Fibroblast of lung (primary cell): ENCODE measurements around the gene SLC22A23. TPM values are rescaled to one million over a fixed set of nuclear protein-coding genes. Genes with fewer than 3 reads are reported as not detected.

ENCODE experiments used
- DNase-seq, 2 donors: peaks; one replicate each; pipeline versions ENCODE4 v3.0.0 to v3.0.0-alpha.2; 2010; ENCODE audit warnings: low read depth in 2 of 2
- H2AFZ ChIP-seq: 2 replicates; pipeline ENCODE4 v1.5.1; 2012; ENCODE audit warnings: low read length, control low read depth, inconsistent platforms
- H3K27ac ChIP-seq: 2 replicates; pipeline ENCODE4 v1.5.1; 2011; ENCODE audit warnings: low read length, control low read depth; ENCODE audit not compliant: insufficient read depth
- H3K27me3 ChIP-seq: 2 replicates; pipeline ENCODE4 v1.5.1; 2011; ENCODE audit warnings: mild to moderate bottlenecking, low read length; ENCODE audit not compliant: control insufficient read depth, insufficient read depth
- H3K36me3 ChIP-seq: 2 replicates; pipeline ENCODE4 v1.5.1; 2011; ENCODE audit warnings: low read length; ENCODE audit not compliant: control insufficient read depth, insufficient read depth
- H3K4me1 ChIP-seq: 2 replicates; pipeline ENCODE4 v1.5.1; 2011; ENCODE audit warnings: low read length; ENCODE audit not compliant: control insufficient read depth, insufficient read depth; ENCODE audit errors: extremely low read depth
- H3K4me2 ChIP-seq: 2 replicates; pipeline ENCODE4 v1.5.1; 2011; ENCODE audit warnings: low read length, control low read depth; ENCODE audit not compliant: insufficient read depth; ENCODE audit errors: extremely low read depth
- H3K4me3 ChIP-seq, 4 experiments: fragments of 200-600 bp in 1 of 4; sonication (generic) in 1 of 4; replicated peaks in 1 of 4; 2 replicates each; pipeline ENCODE4 v1.5.1; 2011 to 2016; ENCODE audit warnings: low read length in 4 of 4, low read depth in 3 of 4, mild to moderate bottlenecking in 3 of 4, control low read depth in 2 of 4, inconsistent platforms in 1 of 4, mixed read lengths in 1 of 4; ENCODE audit not compliant: insufficient read depth in 1 of 4; ENCODE audit errors: control extremely low read depth in 1 of 4
- H3K79me2 ChIP-seq: 2 replicates; pipeline ENCODE4 v1.5.1; 2012; ENCODE audit warnings: mild to moderate bottlenecking, low read length, inconsistent platforms; ENCODE audit not compliant: control insufficient read depth, insufficient read depth
- H3K9ac ChIP-seq: 2 replicates; pipeline ENCODE4 v1.5.1; 2011; ENCODE audit warnings: mild to moderate bottlenecking, low read length, control low read depth; ENCODE audit not compliant: insufficient read depth
- H3K9me3 ChIP-seq: 2 replicates; pipeline ENCODE4 v1.5.1; 2012; ENCODE audit warnings: low read depth, low read length; ENCODE audit not compliant: control insufficient read depth, insufficient read depth
- H4K20me1 ChIP-seq: 2 replicates; pipeline ENCODE4 v1.5.1; 2011; ENCODE audit warnings: low read length; ENCODE audit not compliant: control insufficient read depth, insufficient read depth; ENCODE audit errors: extremely low read depth
- EZH2 ChIP-seq: IDR thresholded peaks from 2 replicates; pipeline ENCODE4 v1.5.1; 2012; ENCODE audit warnings: low read length, control low read depth, mild to moderate bottlenecking; ENCODE audit errors: missing control alignments
- polyA plus RNA-seq, 2 donors: library from polyadenylated mRNA; depleted of rRNA in 1 of 2; stranded (reverse) in 1 of 2; unstranded in 1 of 2; fragments of >200 nt; gene quantifications; 2 replicates each; pipeline ENCODE4 v1.2.1, GENCODE V29; 2011 to 2012; ENCODE audit warnings: missing spikeins in 1 of 2
- total RNA-seq: library from RNA; depleted of rRNA; stranded (reverse); fragments of >200 nt; gene quantifications from 2 replicates; pipeline ENCODE4 v1.2.1, GENCODE V29; 2014
- TF ChIP-seq, protein P1 (sequence below), 2 donors: IDR thresholded peaks in 1 of 2; conservative IDR thresholded peaks in 1 of 2; 1 replicate in 1 of 2; 2 replicates in 1 of 2; pipeline ENCODE4 v1.5.1; 2011 to 2012; ENCODE audit warnings: low read length in 2 of 2, control low read depth in 1 of 2, inconsistent platforms in 1 of 2, low read depth in 1 of 2, mild to moderate bottlenecking in 1 of 2

Gene SLC22A23
- total and polyA plus RNA-seq, 2 donors (not counting 1 experiment from before 2014, with no cell fraction given): 0.37 to 3.0 TPM

- Histone ChIP-seq H3K79me2 (no peaks in the 10 kb centered on the region), H3K36me3 (no peaks in the 10 kb centered on the region), H2AFZ (no peak overlapping the region), H3K27me3 (no peaks in the 10 kb centered on the region), H3K4me1 (peaks cover 4% of the 10 kb centered on the region), H3K9me3 (no peaks in the 10 kb centered on the region), H3K4me2 (no peak overlapping the region), H3K9ac (no peak overlapping the region), H4K20me1 (no peaks in the 10 kb centered on the region), H3K4me3 (no peak overlapping the region), H3K27ac (no peak overlapping the region)
- no peak for DNase-seq
- no peak for TF ChIP-seq EZH2
- TF ChIP-seq, protein P1, sequence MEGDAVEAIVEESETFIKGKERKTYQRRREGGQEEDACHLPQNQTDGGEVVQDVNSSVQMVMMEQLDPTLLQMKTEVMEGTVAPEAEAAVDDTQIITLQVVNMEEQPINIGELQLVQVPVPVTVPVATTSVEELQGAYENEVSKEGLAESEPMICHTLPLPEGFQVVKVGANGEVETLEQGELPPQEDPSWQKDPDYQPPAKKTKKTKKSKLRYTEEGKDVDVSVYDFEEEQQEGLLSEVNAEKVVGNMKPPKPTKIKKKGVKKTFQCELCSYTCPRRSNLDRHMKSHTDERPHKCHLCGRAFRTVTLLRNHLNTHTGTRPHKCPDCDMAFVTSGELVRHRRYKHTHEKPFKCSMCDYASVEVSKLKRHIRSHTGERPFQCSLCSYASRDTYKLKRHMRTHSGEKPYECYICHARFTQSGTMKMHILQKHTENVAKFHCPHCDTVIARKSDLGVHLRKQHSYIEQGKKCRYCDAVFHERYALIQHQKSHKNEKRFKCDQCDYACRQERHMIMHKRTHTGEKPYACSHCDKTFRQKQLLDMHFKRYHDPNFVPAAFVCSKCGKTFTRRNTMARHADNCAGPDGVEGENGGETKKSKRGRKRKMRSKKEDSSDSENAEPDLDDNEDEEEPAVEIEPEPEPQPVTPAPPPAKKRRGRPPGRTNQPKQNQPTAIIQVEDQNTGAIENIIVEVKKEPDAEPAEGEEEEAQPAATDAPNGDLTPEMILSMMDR (conservative IDR thresholded peaks at IDR 0.05 in 1 of 2, IDR thresholded peaks at IDR 0.05 in 1 of 2; ENCODE audit: low read depth in 1 of 2, low read length in 2 of 2): no peak
Observed at GRCh38 chr6:3468585-3468984, 11.7 kb upstream of the SLC22A23 start.

GRCh38 chr6:3467996-3468395, 11.1 kb upstream of the SLC22A23 start:
- no peak for TF ChIP-seq EZH2
- TF ChIP-seq, protein P1 (conservative IDR thresholded peaks at IDR 0.05 in 1 of 2, IDR thresholded peaks at IDR 0.05 in 1 of 2; ENCODE audit: low read depth in 1 of 2, low read length in 2 of 2): no peak
- Histone ChIP-seq H4K20me1 (no peaks in the 10 kb centered on the region), H2AFZ (no peak overlapping the region), H3K4me2 (no peak overlapping the region), H3K9ac (no peak overlapping the region), H3K27ac (no peak overlapping the region), H3K9me3 (no peaks in the 10 kb centered on the region), H3K36me3 (no peaks in the 10 kb centered on the region), H3K27me3 (no peaks in the 10 kb centered on the region), H3K4me1 (peaks cover 4% of the 10 kb centered on the region), H3K4me3 (no peak overlapping the region), H3K79me2 (no peaks in the 10 kb centered on the region)
- DNase-seq: no peak

DNA sequence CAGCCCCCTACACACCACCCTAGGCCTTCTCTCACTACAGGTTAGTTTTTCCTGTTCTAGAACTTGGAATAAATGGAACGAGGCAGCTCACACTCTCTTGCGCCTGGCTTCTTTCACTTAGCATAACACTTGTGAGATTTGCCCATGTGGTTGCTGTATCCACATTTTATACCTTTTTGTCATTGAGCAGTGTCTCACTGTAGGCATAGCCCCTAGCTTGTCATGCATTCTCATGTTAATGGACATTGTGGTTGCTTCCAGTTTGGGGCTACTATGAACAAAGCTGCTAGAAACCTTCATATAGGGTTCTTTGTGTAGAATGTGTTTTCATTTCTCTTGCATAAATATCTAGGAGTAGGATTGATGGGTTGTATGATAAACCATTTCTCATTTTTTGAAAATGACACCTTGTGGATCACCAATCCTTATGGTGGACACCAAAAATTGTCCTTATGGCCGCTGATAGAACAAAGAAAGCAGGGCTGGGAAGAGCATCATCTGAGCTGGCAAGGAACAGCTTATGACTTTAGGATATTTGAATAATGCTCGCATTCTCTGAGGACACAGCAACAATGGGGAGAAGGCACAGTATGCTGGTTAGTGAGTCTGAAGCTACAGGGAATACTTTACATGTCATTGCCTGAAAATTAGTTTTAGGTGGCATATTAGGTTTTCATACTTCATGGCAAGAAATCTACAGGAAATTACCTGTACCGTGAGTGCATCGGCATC, 9.8 kb upstream of the SLC22A23 start:
- Histone ChIP-seq H3K9me3 (no peaks in the 10 kb centered on the region), H3K4me3 (no peak overlapping the region), H4K20me1 (no peaks in the 10 kb centered on the region), H3K27ac (no peak overlapping the region), H3K27me3 (no peaks in the 10 kb centered on the region), H3K4me2 (no peak overlapping the region), H3K9ac (no peak overlapping the region), H2AFZ (no peak overlapping the region), H3K79me2 (no peaks in the 10 kb centered on the region), H3K36me3 (no peaks in the 10 kb centered on the region), H3K4me1 (no peaks in the 10 kb centered on the region)
- DNase-seq: no peak
- no peak for TF ChIP-seq EZH2
